Measurements from ENCODE around the gene FARP1.

DNA sequence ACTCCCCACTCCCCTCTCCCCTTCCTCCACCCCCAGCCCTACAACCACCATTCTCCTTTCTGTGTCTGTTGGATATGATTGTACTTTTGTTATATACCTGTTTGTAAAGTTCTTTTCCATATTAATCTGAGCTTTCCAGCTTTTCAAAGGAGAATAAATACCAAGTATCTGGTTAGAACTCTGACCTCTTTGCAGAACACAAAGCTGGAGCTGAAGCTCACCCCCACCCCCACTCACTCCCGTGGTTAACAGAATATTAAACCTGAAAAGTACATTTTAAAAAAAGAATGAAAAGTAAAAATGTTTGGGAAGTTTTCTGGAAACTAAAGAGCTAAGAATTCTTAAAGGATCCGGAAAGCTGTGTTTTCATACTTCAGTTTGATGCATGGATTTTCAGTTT is 189.3 kb downstream of the FARP1 start:
- TF ChIP-seq EZH2phosphoT487 (conservative IDR thresholded peaks at IDR 0.05; ENCODE audit: low read length): no peak
- TF ChIP-seq, protein P1, sequence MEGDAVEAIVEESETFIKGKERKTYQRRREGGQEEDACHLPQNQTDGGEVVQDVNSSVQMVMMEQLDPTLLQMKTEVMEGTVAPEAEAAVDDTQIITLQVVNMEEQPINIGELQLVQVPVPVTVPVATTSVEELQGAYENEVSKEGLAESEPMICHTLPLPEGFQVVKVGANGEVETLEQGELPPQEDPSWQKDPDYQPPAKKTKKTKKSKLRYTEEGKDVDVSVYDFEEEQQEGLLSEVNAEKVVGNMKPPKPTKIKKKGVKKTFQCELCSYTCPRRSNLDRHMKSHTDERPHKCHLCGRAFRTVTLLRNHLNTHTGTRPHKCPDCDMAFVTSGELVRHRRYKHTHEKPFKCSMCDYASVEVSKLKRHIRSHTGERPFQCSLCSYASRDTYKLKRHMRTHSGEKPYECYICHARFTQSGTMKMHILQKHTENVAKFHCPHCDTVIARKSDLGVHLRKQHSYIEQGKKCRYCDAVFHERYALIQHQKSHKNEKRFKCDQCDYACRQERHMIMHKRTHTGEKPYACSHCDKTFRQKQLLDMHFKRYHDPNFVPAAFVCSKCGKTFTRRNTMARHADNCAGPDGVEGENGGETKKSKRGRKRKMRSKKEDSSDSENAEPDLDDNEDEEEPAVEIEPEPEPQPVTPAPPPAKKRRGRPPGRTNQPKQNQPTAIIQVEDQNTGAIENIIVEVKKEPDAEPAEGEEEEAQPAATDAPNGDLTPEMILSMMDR (IDR thresholded peaks at IDR 0.05; ENCODE audit: insufficient read depth, low read length, poor library complexity, severe bottlenecking): no peak

Measured in SU-DHL-6 (cell line).